ENCODE data around the gene SLC45A1. TPM values are rescaled to one million over a fixed set of nuclear protein-coding genes. Genes with fewer than 3 reads are reported as not detected.

SLC45A1 gene
- total RNA-seq, 1 donor from 2014 or later, result 1.8 TPM

- no peak for TF ChIP-seq CTCF (IDR thresholded peaks at IDR 0.05; ENCODE audit: borderline replicate concordance)
- H3K27ac ChIP-seq (replicated peaks), result no peak overlapping the region
- H3K4me3 ChIP-seq, result no peak overlapping the region
- no peaks in the 10 kb centered on the region for H3K9me3 ChIP-seq (replicated peaks)
- no peak for DNase-seq
- H3K4me1 ChIP-seq, result peaks cover 9% of the 10 kb centered on the region
- H3K27me3 ChIP-seq (ENCODE audit: low read depth), result no peaks in the 10 kb centered on the region
- intact Hi-C loops (cut with micrococcal nuclease), result no loop called here
- H3K36me3 ChIP-seq, result no peaks in the 10 kb centered on the region
Observed at GRCh38 chr1:8302081-8302956, 15.6 kb upstream of the SLC45A1 start.

- Histone ChIP-seq H3K27me3 (ENCODE audit: low read depth) (no peaks in the 10 kb centered on the region), H3K36me3 (no peaks in the 10 kb centered on the region), H3K4me3 (no peak overlapping the region), H3K9me3 (replicated peaks) (no peaks in the 10 kb centered on the region), H3K4me1 (peaks cover 9% of the 10 kb centered on the region), H3K27ac (replicated peaks) (no peak overlapping the region)
- no peak for TF ChIP-seq CTCF (IDR thresholded peaks at IDR 0.05; ENCODE audit: borderline replicate concordance)
- DNase-seq, result no peak
- intact Hi-C loops (cut with micrococcal nuclease), result no loop called here
Observed at GRCh38 chr1:8303141-8303540, 14.8 kb upstream of the SLC45A1 start.

GRCh38 chr1:8303876-8304275, 14.0 kb upstream of the SLC45A1 start:
- no peak overlapping the region for H3K27ac ChIP-seq (replicated peaks)
- peaks cover 9% of the 10 kb centered on the region for H3K4me1 ChIP-seq
- intact Hi-C loops (cut with micrococcal nuclease), result no loop called here
- DNase-seq, result no peak
- no peaks in the 10 kb centered on the region for H3K9me3 ChIP-seq (replicated peaks)
- H3K27me3 ChIP-seq (ENCODE audit: low read depth), result no peaks in the 10 kb centered on the region
- TF ChIP-seq CTCF (IDR thresholded peaks at IDR 0.05; ENCODE audit: borderline replicate concordance), result no peak
- no peak overlapping the region for H3K4me3 ChIP-seq
- no peaks in the 10 kb centered on the region for H3K36me3 ChIP-seq

GRCh38 chr1:8307628-8308027, 10.3 kb upstream of the SLC45A1 start:
- no peak overlapping the region for H3K4me3 ChIP-seq
- no peak overlapping the region for H3K27ac ChIP-seq (replicated peaks)
- intact Hi-C loops (cut with micrococcal nuclease), result no loop called here
- no peak for DNase-seq
- H3K9me3 ChIP-seq (replicated peaks), result peaks cover 6% of the 10 kb centered on the region
- H3K4me1 ChIP-seq, result peaks cover 12% of the 10 kb centered on the region
- no peak for TF ChIP-seq CTCF (IDR thresholded peaks at IDR 0.05; ENCODE audit: borderline replicate concordance)
- H3K27me3 ChIP-seq (ENCODE audit: low read depth), result no peaks in the 10 kb centered on the region
- no peaks in the 10 kb centered on the region for H3K36me3 ChIP-seq

GRCh38 chr1:8311068-8311718, 6.7 kb upstream of the SLC45A1 start:
- Histone ChIP-seq H3K27me3 (ENCODE audit: low read depth) (no peaks in the 10 kb centered on the region), H3K36me3 (no peaks in the 10 kb centered on the region), H3K9me3 (replicated peaks) (peaks cover 6% of the 10 kb centered on the region), H3K4me1 (peaks cover 23% of the 10 kb centered on the region), H3K27ac (replicated peaks) (no peak overlapping the region), H3K4me3 (no peak overlapping the region)
- intact Hi-C loops (cut with micrococcal nuclease), result no loop called here
- no peak for DNase-seq
- no peak for TF ChIP-seq CTCF (IDR thresholded peaks at IDR 0.05; ENCODE audit: borderline replicate concordance)

Measured in left ventricle myocardium inferior (tissue), 1 donor.